Non-pigmented ciliary epithelial cell (primary cell): ENCODE measurements around the gene RPL31.

Experiments used
- DNase-seq: peaks from one replicate; pipeline ENCODE4 v3.0.0-alpha.2; 2010; ENCODE audit warnings: low read depth

RPL31 gene

DNA sequence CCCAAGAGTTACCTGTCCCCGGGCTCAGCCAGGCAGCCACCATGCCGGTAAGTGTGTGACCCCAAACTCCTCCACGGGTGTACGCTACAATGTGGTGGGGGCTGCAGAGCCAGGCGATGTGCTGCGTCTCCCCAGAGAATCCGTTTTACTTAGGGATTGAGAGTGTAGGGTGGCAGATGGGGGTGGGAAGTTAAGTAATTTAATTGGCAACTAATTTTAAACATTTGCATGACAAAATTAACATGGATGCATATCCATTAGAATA lies 26.6 kb upstream of the RPL31 start:
- DNase-seq, result no peak

GRCh38 chr2:100976061-100976460 lies 26.0 kb upstream of the RPL31 start:
- DNase-seq, result no peak

DNA sequence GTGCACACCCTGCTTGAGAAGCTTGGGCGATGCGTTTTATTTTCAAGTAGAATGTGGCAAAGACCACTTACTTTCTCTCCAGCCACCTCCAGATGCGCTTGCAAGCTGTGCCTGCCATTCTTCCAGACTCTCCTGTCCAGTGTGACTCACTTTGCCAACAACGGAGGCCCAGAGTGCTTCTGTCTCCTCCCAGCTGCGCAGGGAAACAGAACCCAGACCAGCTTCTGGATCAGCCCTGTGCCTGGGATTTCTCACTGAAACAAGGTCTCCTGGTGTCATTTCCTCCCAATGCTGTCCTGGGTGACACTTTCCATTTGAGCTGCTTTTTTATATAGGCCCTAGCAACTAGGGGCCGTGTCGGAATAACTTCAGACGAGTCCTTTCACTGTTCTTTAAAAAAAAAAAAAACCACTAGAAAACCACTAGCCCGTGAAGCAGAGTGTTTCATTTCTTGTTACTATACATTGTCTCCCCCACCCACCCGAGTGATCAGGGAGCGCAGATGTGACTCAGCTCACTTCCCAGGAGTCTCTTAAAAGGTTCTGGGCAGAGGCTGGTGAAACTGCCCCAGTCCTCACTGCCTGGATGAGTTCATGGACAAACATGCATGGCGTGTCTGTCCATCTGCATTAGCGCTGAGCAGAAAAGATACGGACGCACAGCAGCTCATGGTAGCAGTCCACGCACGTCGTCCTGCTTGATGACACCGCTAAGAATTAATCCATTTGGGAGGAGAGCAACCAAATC lies 25.3 kb upstream of the RPL31 start:
- peak; percentile 40 for DNase-seq

GRCh38 chr2:100977511-100977910 lies 24.6 kb upstream of the RPL31 start:
- DNase-seq, result no peak

DNA sequence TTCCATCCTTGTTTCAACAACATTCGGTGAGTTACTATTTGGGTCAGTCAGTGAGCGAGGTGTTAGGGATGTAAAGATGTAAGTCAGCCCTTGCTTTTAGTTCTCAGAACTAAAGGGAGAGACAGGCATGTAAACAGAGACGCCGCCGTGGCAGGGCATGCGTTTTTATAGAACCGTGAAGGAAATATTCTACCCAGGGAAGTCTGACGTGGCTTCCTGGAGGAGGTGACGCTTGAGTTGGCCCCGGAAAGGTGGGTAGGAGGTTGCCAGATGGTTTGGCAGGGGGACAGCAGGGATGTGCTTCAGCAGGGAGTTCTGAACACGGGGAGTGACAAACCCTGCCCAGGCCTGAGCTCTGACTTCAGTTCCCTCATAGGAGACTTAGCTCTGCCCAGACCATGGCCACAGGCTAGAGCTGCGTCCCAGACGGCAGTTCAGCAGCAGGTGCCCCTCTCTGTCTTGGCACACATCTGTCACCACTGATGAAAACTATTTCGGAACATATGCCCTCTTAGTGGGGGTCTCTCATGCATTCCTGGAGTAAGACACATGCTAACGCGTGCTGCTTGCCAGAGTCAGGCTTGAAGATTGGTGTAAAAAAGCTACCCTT lies 23.4 kb upstream of the RPL31 start:
- no peak for DNase-seq

DNA sequence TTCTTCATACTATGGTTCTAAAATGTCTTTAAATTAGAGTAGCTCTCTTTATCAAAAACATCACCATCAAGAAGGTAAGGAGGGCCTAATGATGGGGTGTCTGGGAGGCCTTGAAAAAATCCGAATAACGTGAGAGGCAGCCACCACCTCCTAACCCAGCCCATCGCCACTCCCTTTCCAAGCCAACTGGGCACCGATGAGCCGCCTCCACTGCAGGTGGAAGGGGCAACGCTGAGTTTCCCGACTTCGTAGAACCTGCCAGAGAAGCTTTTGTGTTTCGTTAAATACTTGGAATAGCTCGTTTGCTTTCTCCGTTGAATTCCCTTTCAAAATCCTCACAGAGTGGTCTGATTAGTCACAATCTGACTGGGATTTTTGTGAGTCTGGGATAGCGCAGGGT lies 22.0 kb upstream of the RPL31 start:
- DNase-seq, result no peak

- DNase-seq, result no peak
Observed at GRCh38 chr2:100981011-100981410, 21.1 kb upstream of the RPL31 start.

GRCh38 chr2:100982431-100982861 lies 19.6 kb upstream of the RPL31 start:
- no peak for DNase-seq

- DNase-seq, result no peak
Observed at GRCh38 chr2:100983201-100983600, 18.9 kb upstream of the RPL31 start.

DNA sequence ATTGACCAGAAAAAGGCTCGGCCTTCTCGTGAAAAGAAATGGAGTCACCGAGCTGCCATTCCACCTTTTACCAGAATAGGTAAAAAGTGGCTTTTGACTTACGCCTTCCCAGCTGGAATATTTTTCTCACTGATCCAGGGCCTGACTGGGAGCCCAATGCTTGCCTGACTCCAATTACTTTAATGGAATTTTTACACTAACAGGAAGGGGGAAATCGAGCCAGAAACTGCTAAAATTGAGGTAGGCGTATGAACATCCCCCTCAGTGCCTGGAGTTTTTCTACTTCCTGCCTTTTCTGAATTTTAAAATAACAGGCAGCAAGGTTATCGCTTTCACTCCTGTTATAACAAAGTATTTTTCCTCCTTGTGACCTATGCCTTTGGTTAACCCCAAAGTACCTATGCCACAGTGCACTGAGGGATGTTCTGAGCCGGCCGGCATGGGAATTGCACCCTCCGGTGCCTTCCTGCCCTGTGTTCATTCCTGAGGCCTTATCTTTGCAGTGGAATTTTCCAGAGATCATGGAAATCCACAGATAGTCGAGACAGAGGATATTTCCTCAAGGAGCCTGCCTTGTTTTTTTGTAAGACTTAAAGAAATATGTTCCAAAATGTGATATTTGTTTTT lies 18.3 kb upstream of the RPL31 start:
- DNase-seq, result no peak

DNA sequence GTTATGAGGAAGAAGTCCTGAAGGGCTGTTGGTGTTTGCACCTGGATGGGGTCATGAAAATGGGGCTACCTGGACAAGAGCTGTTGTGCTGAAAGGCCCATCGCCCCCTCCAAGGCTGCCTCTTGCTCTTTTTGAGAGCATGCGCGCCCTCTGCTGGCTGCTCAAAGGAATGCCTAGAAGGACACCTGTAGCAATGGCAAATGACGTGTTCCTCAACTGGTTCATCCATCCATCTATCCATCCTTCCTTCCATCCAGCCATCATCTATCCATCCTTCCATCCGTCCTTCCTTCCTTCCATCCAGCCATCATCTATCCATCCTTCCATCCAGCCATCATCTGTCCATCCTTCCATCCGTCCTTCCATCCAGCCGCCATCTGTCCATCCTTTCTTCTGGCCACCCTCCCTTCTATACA lies 17.2 kb upstream of the RPL31 start:
- no peak for DNase-seq

DNA sequence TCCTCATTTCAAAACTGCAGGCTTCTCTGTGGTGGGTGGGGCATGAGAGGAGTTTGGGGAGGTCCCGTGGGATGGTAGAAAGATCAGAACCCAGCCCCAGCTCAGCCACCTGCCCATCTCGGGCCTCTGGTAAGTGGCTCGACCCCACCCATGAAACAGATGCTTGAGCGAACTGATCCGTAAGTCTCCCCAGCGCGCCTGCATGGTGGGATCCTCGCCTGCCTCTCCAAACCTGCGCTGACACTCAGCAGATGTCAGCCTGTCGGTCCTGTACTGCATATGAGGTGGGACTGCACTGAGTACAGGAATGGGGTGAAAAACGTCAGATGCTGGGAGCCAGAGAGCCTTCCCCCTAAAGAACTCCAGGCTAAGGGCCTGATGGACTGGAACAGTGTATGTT lies 15.9 kb upstream of the RPL31 start:
- DNase-seq, result no peak

GRCh38 chr2:100987536-100987935 lies 14.6 kb upstream of the RPL31 start:
- DNase-seq, result no peak

DNA sequence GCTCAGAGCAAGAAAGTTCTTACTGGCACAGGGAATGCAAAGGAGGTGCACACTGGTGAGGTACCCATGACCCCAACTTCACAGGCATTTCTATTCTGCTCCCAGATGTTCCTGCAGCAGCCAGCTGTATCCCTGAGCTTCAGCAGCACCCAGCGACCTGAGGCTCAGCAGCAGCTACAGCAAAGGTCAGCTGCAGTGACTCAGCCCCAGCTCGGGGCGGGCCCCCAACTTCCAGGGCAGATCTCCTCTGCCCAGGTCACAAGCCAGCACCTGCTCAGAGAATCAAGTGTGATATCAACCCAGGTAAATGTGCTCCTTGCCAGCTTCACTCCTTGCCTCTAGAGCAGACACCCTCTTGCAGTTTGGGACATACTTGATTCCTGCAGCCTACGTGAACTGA lies 14.1 kb upstream of the RPL31 start:
- no peak for DNase-seq

GRCh38 chr2:100988630-100989417 lies 13.3 kb upstream of the RPL31 start:
- no peak for DNase-seq

DNA sequence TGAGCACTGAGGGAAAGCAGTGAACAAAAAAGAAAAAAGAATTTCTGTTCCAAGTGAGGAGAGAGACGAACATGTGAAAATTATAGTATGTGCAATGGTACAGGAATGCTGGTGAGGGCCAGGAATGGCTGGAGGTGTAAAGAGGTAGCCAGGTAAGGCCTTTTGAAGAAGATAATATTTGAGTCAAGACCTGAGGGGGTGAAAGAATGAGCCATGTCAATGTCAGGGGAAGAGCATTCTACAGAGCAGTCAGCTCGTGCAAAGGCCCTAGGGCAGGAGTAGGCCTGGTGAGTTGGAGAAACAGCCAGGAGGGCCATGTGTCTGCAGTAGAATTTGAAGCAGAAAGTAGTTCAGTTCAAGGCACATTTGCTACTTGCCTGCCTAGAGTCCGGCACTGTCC lies 12.4 kb upstream of the RPL31 start:
- no peak for DNase-seq

GRCh38 chr2:100990166-100990565 lies 11.9 kb upstream of the RPL31 start:
- DNase-seq, result no peak

DNA sequence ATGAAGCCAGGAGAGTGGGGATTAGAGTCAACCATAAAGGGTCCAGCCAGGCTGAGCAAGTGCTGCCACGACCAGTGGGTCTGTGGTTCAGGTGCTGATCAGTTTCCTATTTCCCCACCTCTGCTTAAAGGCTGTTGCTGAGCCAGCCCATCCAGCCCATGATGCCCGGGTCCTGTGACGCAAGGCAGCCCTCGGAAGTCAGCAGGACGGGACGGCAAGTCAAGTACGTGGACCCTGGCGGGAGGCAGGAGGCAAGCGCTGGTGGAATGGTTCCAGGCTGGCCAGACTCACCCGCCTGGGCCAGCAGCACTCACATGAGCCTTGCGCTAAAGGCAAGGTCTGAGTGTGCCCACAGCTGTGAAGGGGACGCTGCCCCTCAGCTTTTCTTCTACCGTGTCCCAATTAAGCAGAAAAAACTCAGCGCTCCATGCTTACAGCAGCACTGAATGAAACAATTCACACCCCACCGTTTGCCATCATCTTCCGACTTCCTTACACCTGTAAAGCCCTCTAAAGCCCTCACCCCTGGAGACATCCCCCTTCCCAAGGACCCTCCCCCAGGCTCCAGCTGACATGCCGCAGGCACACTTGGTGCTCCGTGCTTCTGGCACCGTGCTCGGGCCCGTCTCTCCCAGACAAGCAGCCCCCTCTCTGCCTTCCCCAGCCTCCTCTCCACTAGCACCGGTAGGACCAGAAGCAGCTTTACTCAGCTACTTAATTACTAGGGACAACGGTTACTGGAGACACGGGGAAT lies 11.3 kb upstream of the RPL31 start:
- no peak for DNase-seq

DNA sequence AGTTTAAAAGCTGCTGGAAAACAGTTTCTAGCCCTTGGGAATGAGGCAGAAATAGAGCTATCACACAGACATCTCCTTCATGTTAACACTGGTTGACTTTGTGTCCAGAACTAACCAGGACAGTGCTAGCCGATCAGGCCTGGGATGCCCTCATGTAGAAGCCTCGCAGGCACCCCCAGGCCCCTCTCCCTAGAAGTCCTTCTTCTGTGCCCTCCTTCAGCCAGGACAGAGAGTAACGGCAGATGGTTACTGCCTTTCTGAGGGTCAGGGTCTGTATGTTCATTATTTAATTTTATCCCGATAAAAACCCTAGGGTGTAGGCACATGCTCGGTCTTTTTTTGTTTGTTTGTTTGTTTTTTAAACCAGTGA lies 10.7 kb upstream of the RPL31 start:
- no peak for DNase-seq

DNA sequence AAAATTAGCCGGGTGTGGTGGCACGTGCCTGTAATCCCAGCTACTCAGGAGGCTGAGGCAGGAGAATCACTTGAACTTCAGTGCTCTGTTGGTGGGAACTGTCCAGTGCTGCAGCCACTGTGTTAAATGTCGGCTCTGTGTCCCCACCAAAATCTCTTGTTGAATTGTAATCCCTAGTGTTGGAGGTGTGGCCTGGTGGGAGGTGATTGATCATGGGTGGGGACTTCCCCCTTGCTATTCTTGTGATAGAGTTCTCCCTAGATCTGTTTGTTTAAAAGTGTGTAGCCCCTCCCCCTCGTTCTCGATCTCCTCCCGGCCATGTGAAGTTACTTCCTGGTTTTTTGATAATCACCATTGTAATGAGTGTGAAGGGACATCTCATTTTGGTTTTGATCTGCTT lies 9.8 kb upstream of the RPL31 start:
- no peak for DNase-seq

GRCh38 chr2:100993294-100993693 lies 8.8 kb upstream of the RPL31 start:
- no peak for DNase-seq

DNA sequence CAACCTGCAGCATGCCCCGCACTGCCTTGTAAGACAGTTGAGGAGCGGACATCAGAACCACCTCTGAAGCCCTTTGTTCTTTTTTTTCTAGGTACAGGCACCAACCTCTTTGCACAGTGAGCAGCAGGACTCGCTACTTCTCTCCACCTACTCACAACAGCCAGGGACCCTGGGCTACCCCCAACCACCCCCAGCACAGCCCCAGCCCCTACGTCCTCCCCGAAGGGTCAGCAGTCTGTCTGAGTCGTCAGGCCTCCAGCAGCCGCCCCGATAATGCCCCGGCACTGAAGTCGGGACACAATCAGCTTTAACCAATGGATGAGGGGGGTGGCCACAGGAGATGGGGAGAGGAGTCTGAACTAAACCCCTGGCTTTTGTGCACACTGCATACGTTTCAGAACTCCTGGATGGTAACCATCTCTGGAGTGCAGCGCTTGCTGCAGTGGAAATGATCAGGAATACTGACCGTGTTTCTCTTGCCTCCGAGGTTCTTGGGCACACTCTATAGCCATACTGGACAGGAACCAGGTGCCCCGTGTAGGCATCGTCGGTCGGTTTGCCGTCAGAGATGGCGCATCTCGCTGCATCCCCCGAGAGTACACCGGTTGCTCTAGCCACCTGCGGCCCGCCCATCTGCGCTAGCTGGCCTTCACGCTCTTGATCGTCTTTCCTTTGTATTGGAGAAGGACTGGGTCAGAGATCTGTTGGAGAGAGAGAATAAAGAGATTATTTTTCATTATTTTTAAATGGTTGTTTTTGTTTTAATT lies 6.6 kb upstream of the RPL31 start:
- DNase-seq, result no peak
